MG63 (cell line): ENCODE results near the gene MRC2. TPM values are rescaled to one million over a fixed set of nuclear protein-coding genes. Genes with fewer than 3 reads are reported as not detected.
A peak's percentile ranks its signal among the peaks of the same experiment; 100 is the strongest.
"Not testable (repeated sequence)": the region's sequence is repeated elsewhere in the genome, so short reads cannot be mapped to it uniquely, and the experiment has no call there.

Experiments
- DNase-seq: peaks from one replicate; pipeline ENCODE4 v3.0.0-alpha.2; 2020
- H3K27me3 ChIP-seq: fragments of 250-450 bp; sonication (Bioruptor Pico); 2 replicates; pipeline ENCODE4 v1.5.1; 2020; ENCODE audit warnings: mild to moderate bottlenecking, moderate library complexity
- H3K36me3 ChIP-seq: fragments of 250-450 bp; sonication (Bioruptor Pico); 2 replicates; pipeline ENCODE4 v1.5.1; 2020; ENCODE audit warnings: mild to moderate bottlenecking, moderate library complexity
- H3K4me3 ChIP-seq: fragments of 250-450 bp; sonication (Bioruptor Pico); 2 replicates; pipeline ENCODE4 v1.5.1; 2020; ENCODE audit warnings: mild to moderate bottlenecking, moderate library complexity
- H3K9me3 ChIP-seq: fragments of 250-450 bp; sonication (Bioruptor Pico); 2 replicates; pipeline ENCODE4 v1.5.1; 2020; ENCODE audit warnings: mild to moderate bottlenecking, moderate library complexity
- total RNA-seq: library from RNA; depleted of rRNA; stranded (reverse); fragments of >200 nt; shearing (Covaris generic); gene quantifications from 2 replicates; pipeline ENCODE4 v1.2.3, GENCODE V29; 2014; ENCODE audit warnings: low replicate concordance; rRNA removed

Gene MRC2, protein sequence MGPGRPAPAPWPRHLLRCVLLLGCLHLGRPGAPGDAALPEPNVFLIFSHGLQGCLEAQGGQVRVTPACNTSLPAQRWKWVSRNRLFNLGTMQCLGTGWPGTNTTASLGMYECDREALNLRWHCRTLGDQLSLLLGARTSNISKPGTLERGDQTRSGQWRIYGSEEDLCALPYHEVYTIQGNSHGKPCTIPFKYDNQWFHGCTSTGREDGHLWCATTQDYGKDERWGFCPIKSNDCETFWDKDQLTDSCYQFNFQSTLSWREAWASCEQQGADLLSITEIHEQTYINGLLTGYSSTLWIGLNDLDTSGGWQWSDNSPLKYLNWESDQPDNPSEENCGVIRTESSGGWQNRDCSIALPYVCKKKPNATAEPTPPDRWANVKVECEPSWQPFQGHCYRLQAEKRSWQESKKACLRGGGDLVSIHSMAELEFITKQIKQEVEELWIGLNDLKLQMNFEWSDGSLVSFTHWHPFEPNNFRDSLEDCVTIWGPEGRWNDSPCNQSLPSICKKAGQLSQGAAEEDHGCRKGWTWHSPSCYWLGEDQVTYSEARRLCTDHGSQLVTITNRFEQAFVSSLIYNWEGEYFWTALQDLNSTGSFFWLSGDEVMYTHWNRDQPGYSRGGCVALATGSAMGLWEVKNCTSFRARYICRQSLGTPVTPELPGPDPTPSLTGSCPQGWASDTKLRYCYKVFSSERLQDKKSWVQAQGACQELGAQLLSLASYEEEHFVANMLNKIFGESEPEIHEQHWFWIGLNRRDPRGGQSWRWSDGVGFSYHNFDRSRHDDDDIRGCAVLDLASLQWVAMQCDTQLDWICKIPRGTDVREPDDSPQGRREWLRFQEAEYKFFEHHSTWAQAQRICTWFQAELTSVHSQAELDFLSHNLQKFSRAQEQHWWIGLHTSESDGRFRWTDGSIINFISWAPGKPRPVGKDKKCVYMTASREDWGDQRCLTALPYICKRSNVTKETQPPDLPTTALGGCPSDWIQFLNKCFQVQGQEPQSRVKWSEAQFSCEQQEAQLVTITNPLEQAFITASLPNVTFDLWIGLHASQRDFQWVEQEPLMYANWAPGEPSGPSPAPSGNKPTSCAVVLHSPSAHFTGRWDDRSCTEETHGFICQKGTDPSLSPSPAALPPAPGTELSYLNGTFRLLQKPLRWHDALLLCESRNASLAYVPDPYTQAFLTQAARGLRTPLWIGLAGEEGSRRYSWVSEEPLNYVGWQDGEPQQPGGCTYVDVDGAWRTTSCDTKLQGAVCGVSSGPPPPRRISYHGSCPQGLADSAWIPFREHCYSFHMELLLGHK (N-terminal part only)
- total RNA-seq: 61.4 and 65.1 TPM in 2 replicates

DNA sequence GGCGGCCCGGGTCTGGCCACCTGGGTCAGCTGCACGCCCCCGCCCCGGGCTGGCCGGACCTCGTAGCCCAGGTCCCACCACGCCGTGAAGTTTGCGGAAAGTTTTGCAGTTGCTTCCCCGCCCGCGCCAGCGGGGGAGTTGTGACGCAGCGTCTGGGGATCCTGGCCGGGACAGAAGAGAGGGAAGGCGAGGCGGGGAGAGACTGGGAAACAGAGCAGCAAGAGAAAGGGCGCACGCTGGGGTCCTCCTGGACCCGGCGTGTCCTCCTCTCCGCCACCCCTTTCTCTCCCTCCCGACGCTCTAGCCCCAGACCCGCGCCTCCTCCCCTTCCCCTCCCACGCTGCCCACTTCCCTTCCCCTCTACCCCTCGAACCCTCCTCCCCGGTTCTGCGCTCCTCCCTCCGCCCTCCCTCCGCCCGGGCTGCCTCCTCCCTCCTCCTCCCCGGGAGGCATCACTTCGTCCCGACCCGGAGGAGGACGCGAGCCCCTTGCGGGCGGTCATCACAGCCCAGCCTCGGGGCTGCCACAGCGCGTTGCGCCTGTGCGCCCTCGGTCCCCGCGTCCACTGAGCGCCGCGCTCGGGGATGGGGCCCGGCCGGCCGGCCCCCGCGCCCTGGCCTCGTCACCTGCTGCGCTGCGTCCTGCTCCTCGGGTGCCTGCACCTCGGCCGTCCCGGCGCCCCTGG is at the start of gene MRC2:
Gene MRC2, plus strand, starts transcription at position 452 of the 685 bp plus-strand sequence. Its CDS starts 133 bp downstream, at position 585.
- H3K9me3 ChIP-seq: no peaks in the 10 kb centered on the region
- peaks cover 16% of the 10 kb centered on the region for H3K36me3 ChIP-seq
- H3K4me3 ChIP-seq: peak within 1 kb of the TSS; percentile 69
- DNase-seq: peak; percentile 84
- no peaks in the 10 kb centered on the region for H3K27me3 ChIP-seq

DNA sequence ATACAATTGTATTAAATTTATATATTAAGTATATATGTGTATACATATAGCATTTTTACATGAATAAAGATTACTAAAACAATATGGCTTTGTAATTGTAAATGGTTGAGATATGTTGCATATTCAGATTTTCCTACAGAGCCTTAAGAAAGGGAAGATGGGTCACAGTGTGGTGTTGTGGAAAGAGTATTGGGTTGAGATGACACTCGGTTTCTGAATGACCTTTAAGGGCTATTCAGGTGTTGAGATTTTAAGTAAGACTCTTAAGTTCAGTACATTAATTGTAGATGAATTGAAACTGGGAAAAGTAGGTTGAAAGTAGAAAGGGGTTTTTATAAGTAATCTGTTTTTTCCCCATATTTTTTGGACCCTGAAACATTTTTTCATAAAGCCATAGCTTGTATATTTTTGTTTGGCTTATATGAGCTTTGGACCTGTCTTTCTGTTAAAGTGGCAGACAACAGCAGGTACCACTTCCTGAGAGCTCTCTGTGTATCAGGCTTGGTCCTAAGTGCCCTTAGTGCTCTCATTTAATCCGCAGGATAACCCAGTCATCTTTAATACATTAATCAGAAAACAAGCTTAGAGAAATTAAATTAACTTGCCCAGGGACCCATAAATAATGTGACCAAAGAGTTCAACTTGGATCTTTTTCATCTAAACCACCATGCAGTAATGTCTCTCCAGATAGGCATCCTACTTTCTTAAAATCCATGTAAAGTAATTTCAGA is 48.5 kb upstream of the MRC2 start:
- H3K9me3 ChIP-seq: no peaks in the 10 kb centered on the region
- H3K4me3 ChIP-seq: no peak overlapping the region
- DNase-seq: no peak
- peaks cover 67% of the 10 kb centered on the region for H3K36me3 ChIP-seq
- H3K27me3 ChIP-seq: no peaks in the 10 kb centered on the region

DNA sequence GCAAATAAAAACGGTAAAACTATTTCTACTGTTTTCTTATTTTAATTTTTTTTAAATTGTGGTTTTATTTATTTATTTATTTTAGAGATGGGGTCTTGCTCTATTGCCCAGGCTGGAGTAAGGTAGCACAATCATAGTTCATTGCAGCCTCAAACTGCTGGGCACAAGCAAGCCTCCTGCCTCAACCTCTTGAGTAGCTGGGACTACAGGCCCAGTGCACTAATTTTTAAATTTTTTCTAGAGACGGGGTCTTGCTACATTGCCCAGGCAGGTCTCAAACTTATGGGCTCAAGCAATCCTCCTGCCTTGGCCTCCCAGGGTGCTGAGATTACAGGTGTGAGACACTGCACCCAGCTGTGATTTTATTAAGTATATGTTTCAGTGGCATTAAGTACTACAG is 46.5 kb upstream of the MRC2 start:
- DNase-seq: no peak
- H3K4me3 ChIP-seq: no peak overlapping the region
- H3K9me3 ChIP-seq: no peaks in the 10 kb centered on the region
- peaks cover 66% of the 10 kb centered on the region for H3K36me3 ChIP-seq
- H3K27me3 ChIP-seq: no peaks in the 10 kb centered on the region

DNA sequence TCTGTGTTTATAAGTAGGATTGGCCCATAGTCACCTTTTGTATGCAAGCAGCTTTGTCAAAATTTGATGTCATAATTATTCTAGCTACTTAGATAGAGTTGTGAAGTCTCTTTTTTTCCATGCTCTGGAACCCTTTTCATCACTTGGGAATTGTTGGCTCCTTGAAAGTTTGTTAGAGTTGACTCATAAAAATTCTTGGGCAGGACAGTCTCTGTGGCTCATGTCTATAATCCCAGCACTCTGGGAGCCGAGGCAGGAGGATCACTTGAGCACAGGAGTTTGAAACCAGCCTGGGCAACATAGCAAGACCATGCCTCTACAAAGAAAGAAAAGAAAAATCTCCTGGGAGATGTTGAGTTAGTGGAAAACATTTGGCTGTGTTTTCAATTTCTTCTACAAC is 45.7 kb upstream of the MRC2 start:
- peak; percentile 18 for DNase-seq

DNA sequence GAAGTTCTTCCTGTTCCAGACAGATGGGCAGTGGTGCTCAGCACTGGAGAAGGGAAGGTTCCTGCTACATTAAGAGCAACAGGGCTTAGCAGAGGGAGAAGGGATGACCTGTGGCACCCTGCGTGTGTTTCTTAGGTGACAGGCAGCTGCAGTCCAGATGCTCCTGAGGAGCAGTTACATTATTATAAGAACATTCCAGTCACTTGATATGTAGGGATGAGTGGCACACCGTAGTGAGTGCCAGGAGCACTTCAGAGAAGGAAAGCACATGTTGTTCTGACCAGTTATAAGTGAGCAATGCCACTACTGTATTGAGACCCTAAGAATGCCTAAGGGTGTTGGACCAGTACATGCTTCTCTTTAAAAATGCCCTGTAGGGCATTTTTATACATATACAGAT is 39.9 kb upstream of the MRC2 start:
- H3K27me3 ChIP-seq: no peaks in the 10 kb centered on the region
- no peak for DNase-seq
- H3K4me3 ChIP-seq: no peak overlapping the region
- no peaks in the 10 kb centered on the region for H3K9me3 ChIP-seq
- peaks cover 50% of the 10 kb centered on the region for H3K36me3 ChIP-seq

More for the DNA sequence above, 45.7 kb upstream of the MRC2 start:
- H3K4me3 ChIP-seq: no peak overlapping the region
- peaks cover 66% of the 10 kb centered on the region for H3K36me3 ChIP-seq
- H3K9me3 ChIP-seq: no peaks in the 10 kb centered on the region
- no peaks in the 10 kb centered on the region for H3K27me3 ChIP-seq

DNA sequence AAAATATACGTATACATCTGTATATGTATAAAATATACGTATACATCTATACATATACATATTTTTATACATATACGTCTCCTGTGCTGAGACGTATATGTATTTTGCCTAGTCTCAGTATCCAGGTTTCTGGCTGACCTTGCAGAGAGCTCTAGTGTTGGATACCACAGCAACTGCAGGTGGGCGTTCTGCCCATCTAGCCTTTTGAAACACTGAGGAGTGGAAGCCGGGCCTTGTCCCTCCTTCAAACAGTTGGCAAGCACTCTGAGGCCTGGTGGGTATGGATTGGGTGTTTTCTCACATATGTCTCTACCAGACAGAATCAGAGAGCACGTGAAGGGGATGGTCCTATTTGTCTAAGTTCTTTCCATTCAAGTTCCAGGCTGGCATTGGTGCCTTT is 39.4 kb upstream of the MRC2 start:
- peaks cover 48% of the 10 kb centered on the region for H3K36me3 ChIP-seq
- DNase-seq: no peak
- no peaks in the 10 kb centered on the region for H3K27me3 ChIP-seq
- H3K4me3 ChIP-seq: no peak overlapping the region
- H3K9me3 ChIP-seq: no peaks in the 10 kb centered on the region

DNA sequence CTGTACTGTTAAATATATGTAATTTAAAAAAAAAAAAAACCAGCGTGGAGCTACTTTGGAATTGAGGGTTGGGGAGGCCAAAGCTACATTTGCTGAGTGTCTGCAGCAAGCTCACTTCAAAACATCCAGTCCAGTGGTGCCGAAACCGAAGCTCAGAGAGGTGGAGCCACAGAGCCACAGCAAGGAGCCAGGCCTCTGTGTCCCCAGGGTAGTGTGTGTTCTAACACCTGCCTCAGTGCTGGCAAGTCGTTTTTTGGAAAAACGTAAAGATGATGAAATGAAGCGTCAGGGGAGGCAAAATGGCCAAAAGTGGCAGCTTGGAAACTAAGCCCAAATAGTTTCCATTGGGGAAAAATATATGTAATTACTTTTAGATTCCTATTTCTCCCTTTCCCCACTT is 36.1 kb upstream of the MRC2 start:
- Histone ChIP-seq H3K27me3 (no peaks in the 10 kb centered on the region), H3K36me3 (peaks cover 47% of the 10 kb centered on the region), H3K4me3 (no peak overlapping the region), H3K9me3 (peaks cover 2% of the 10 kb centered on the region)
- DNase-seq: no peak

DNA sequence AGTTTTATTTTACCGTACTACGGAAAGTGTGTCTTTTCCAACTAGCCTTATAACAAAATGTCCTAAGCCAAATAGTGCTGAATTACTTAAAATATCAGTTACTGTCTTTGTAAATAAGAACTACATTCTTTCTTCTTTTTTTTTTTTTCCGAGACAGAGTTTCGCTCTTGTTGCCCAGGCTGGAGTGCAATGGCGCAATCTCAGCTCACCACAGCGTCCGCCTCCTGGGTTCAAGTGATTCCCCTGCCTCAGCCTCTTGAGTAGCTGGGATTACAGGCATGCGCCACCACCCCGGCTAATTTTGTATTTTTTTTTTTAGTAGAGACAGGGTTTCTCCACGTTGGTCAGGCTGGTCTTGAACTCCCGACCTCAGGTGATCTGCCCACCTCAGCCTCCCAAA is 35.6 kb upstream of the MRC2 start:
- H3K4me3 ChIP-seq, H3K9me3 ChIP-seq, DNase-seq, H3K27me3 ChIP-seq: not testable (repeated sequence)
- peaks cover 50% of the 10 kb centered on the region for H3K36me3 ChIP-seq

DNA sequence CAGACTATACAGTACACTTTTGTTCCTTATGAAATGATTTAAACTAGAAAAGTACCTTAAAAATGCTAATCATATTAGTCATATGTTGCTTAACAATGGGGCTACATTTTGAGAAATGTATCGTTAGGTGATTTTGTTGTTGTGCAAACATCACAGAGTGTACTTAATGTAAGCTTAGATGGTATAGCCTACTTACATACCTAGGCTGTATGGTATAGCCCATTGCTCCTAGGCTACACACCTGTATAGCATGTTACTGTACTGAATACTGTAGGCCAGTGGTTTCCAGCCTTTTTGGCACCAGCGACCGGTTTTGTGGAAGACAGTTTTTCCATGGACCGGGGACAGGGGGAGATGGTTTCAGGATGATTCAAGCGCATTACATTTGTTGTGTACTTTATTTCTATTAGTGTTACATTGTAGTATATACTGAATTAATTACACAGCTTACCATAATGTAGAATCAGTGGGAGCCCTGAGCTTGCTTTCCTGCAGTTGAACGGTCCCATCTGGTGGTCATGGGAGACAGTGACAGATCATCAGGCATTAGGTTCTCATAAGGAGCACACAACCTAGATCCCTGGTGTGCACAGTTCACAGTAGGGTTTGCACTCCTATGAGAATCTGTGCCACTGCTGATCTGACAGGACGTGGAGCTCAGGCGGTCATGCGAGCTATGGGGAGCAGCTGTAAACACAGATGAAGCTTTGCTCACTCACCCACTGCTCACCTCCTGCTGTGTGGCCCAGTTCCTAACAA is 35.0 kb upstream of the MRC2 start:
- Histone ChIP-seq H3K9me3 (peaks cover 2% of the 10 kb centered on the region), H3K4me3 (no peak overlapping the region), H3K36me3 (peaks cover 57% of the 10 kb centered on the region), H3K27me3 (no peaks in the 10 kb centered on the region)
- DNase-seq: no peak

DNA sequence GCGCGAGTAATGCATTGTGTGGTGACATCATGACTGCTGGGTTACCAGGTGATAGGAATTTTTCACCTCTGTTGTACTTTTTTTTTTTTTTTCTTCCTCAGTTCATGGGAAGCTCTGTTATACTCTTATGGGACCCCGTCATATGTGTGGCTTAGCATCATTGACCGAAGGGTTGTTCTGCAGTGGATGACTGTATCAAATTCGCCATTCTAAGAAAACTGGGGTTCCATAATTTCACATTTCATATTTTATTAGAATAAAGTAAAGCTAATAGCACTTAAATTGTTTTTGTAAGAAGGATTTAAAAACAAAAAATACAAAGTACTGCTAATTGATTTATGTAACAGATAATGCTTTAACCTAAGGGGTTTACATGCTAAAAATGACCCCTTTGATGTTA is 32.0 kb upstream of the MRC2 start:
- H3K36me3 ChIP-seq: peaks cover 65% of the 10 kb centered on the region
- H3K9me3 ChIP-seq: peaks cover 2% of the 10 kb centered on the region

DNA sequence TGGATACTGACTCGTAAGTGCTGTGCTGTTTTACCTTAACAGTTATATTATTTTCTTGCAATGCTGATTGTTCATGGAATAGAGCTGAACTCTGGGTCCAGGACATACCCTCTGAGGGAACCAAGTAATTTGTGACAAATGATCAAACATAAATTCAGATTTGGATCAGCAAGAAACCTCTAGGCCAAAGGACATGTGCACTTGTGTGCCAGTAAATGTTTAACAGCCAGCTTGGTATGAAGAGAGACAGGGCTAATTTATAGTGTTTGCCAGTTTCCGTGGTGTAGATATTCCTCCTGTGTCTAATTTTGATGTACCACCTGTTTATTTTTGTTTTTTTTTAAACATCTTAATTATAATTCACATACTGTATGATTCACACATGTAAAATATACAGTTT is 30.8 kb upstream of the MRC2 start:
- Histone ChIP-seq H3K27me3 (no peaks in the 10 kb centered on the region), H3K36me3 (peaks cover 73% of the 10 kb centered on the region), H3K4me3 (no peak overlapping the region), H3K9me3 (peaks cover 2% of the 10 kb centered on the region)
- no peak for DNase-seq

More for the DNA sequence above, 32.0 kb upstream of the MRC2 start:
- no peak overlapping the region for H3K4me3 ChIP-seq
- no peak for DNase-seq
- no peaks in the 10 kb centered on the region for H3K27me3 ChIP-seq

DNA sequence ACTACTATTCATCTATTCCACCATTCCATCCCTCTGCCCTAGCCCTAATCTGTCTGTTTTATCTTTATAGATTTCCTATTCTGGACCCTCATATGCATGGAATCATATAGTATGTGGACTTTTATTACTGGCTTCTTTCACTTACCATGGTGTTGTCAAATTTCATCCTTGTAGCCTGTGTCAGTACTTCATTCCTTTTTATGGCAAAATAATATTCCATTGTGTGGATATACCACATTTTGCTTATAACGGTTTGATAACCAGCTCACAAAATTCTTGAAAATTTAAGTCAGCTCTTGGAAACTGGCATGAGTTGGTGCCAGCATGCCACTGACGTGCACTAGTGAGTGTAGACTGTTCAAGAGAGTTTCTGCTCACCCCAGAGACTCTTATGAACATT is 30.3 kb upstream of the MRC2 start:
- no peaks in the 10 kb centered on the region for H3K27me3 ChIP-seq
- H3K9me3 ChIP-seq: peaks cover 2% of the 10 kb centered on the region
- H3K36me3 ChIP-seq: peaks cover 77% of the 10 kb centered on the region

DNA sequence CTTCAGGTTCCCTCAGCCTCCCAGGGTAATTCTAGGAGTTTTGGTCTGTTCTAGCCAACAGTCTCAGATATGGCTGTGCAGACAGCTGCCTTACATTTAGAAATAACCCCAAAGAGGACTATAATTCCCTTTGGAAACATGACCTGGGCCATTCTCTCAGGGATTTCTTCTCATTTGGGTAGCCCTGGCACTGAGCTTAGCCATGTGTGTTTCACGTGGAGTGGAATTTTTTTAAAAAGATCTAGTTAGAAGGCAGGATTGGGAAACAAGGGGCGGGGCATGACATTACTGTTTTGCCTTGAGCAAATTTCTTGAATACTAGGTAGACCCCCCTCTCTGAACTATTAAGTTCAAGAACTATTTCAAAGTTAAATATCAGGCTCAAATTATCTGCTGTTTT is 29.6 kb upstream of the MRC2 start:
- H3K27me3 ChIP-seq: no peaks in the 10 kb centered on the region
- DNase-seq: no peak
- peaks cover 2% of the 10 kb centered on the region for H3K9me3 ChIP-seq
- no peak overlapping the region for H3K4me3 ChIP-seq
- H3K36me3 ChIP-seq: peaks cover 78% of the 10 kb centered on the region

More for the DNA sequence above, 30.3 kb upstream of the MRC2 start:
- DNase-seq: no peak
- H3K4me3 ChIP-seq: no peak overlapping the region

DNA sequence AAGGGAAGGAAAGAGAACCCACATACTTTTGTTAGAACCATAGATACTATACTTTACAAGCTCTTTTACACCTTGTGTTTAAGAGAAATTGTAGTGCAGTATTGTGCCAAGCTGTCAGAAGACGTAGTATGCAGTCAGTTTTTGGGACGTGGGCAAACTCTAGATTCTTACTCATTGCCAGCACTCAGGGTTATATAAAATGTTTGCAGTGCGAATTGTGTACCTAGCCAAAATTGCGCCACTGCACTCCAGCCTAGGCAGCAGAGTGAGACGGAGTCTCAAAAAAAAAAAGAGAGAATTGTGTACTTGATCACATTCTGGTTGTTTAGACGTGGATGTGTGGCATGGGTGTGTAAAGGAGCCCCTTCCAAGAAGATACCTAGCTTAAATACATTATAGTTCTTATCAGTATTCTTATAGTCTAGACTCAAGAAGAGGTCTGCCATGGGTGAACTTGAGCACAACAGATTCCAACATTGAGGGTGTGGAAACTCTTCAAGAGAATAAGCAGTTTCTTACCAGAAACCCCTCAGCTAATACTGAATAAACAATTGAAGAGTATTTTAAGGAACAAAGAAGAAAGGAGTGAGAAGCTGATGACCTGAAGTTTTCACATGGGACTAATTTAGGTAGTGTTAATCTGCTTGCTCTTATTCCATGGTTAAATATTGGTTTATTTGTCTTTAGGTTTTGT is 27.4 kb upstream of the MRC2 start:
- peaks cover 76% of the 10 kb centered on the region for H3K36me3 ChIP-seq
- H3K9me3 ChIP-seq: peaks cover 2% of the 10 kb centered on the region; the same call in 1 of the 2 replicates
- H3K4me3 ChIP-seq: no peak overlapping the region
- H3K27me3 ChIP-seq: no peaks in the 10 kb centered on the region
- no peak for DNase-seq
